ENCODE results near the gene SEM1.

DNA sequence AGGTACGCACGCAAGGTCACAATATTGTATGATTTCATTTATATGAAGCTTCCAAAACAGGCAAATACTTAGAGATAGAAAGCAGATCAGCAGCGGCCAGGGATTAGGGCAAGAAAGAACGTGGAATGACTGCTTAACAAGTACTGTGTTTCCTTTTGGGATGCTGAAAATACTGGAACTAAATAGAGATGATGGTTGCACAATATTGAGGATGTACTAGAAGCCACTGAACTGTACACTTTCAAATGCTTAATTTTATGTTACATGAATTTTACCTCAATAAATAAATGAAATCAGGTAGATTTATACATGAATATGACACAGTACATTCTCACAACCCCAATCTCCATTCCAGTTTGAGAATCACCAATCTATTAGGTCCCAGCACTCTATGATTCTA, 15.6 kb downstream of the SEM1 start:
- TF ChIP-seq POLR2AphosphoS5 (IDR thresholded peaks at IDR 0.05; ENCODE audit: low read depth, low read length) = no peak
- no peak for TF ChIP-seq POLR2A (IDR thresholded peaks at IDR 0.05; ENCODE audit: low read depth, low read length)

Measured in GM12892 (cell line).